Chondrocyte (in vitro differentiated cells): ENCODE measurements around the gene LIPH. TPM values are rescaled to one million over a fixed set of nuclear protein-coding genes. Genes with fewer than 3 reads are reported as not detected.

Experiments used
- DNase-seq: peaks from one replicate; pipeline ENCODE4 v3.0.0; 2021; ENCODE audit warnings: mixed read lengths, low spot score
- H3K27ac Mint-ChIP-seq: one replicate; pipeline ENCODE4 v1.8.0; 2021; ENCODE audit warnings: mild to moderate bottlenecking, moderate library complexity, mixed read lengths; ENCODE audit not compliant: unreplicated experiment
- H3K27me3 Mint-ChIP-seq: 2 replicates; pipeline ENCODE4 v1.8.0; 2021; ENCODE audit warnings: low read depth, mixed read lengths
- H3K36me3 Mint-ChIP-seq: 2 replicates; pipeline ENCODE4 v1.8.0; 2021; ENCODE audit warnings: low read depth, mixed read lengths
- H3K4me1 Mint-ChIP-seq: 2 replicates; pipeline ENCODE4 v1.8.0; 2021; ENCODE audit warnings: low read depth, mild to moderate bottlenecking, mixed read lengths
- H3K4me3 Mint-ChIP-seq: one replicate; pipeline ENCODE4 v1.8.0; 2021; ENCODE audit warnings: mild to moderate bottlenecking, moderate library complexity, mixed read lengths; ENCODE audit not compliant: unreplicated experiment
- H3K9me3 Mint-ChIP-seq: 2 replicates; pipeline ENCODE4 v1.8.0; 2021; ENCODE audit warnings: low read depth, mixed read lengths
- CTCF ChIP-seq: fragments of 200-600 bp; sonication (generic); IDR thresholded peaks from 2 replicates; pipeline ENCODE4 v1.5.0; 2021; ENCODE audit warnings: antibody characterized with exemption, mild to moderate bottlenecking, moderate library complexity
- total RNA-seq: library from RNA; stranded (reverse); gene quantifications from 3 replicates; pipeline ENCODE4 v1.2.1, GENCODE V29; 2021

LIPH gene
- total RNA-seq, 1 donor from 2014 or later, result 0.40 TPM

GRCh38 chr3:185549122-185549521 lies 3.3 kb downstream of the LIPH start:
- H3K9me3 Mint-ChIP-seq, result no peaks in the 10 kb centered on the region
- H3K4me3 Mint-ChIP-seq, result no peak overlapping the region
- DNase-seq, result no peak
- H3K4me1 Mint-ChIP-seq, result peaks cover 22% of the 10 kb centered on the region
- peak overlapping the region; percentile 80 for H3K27ac Mint-ChIP-seq
- no peaks in the 10 kb centered on the region for H3K27me3 Mint-ChIP-seq
- H3K36me3 Mint-ChIP-seq, result no peaks in the 10 kb centered on the region
- TF ChIP-seq CTCF, result no peak

DNA sequence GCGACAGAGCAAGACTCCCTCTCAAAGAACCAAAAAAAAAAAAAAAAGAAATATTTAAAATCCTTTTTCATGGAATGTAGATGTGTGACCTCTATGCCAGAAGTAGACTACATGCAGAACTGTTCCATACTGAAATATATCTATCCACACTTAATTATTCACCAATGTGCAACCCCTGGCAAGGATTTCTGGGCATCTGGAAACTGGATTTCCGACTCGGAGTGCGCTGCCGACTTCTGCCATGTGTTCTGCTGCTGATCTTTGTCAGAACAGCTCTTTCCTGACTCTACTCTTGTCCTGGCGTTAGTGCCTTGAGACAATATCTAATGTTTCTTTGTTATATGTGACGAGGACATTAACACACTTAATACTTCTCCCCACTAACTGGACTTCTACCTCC lies 11.7 kb downstream of the LIPH start:
- Mint-ChIP-seq H3K4me3 (no peak overlapping the region), H3K9me3 (no peaks in the 10 kb centered on the region)

DNA sequence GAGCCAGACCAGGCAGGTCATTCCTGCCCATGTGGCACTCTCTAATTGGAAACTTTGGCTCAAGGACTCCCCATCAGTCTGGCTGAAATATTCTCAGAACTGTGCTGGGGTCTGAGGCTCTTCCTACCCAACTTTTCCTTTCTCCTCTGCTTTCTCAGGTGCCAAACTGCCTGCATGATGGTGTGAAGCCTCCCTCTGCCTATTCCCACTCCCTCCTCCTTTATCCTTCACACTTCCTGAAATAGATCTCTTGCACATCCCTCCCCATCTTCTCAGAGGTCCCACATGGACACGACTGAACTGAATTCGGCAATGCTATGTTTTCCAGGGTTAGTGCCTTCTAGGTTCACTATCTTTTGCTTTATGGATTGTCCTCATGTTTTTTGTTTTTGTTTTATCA lies 12.5 kb downstream of the LIPH start:
- TF ChIP-seq CTCF, result no peak
- no peaks in the 10 kb centered on the region for H3K27me3 Mint-ChIP-seq
- peaks cover 7% of the 10 kb centered on the region for H3K4me1 Mint-ChIP-seq
- no peak overlapping the region for H3K27ac Mint-ChIP-seq
- no peaks in the 10 kb centered on the region for H3K36me3 Mint-ChIP-seq
- H3K9me3 Mint-ChIP-seq, result no peaks in the 10 kb centered on the region
- H3K4me3 Mint-ChIP-seq, result no peak overlapping the region
- DNase-seq, result no peak

More for the DNA sequence above, 11.7 kb downstream of the LIPH start:
- H3K27ac Mint-ChIP-seq, result no peak overlapping the region
- no peak for TF ChIP-seq CTCF
- no peaks in the 10 kb centered on the region for H3K36me3 Mint-ChIP-seq
- H3K27me3 Mint-ChIP-seq, result no peaks in the 10 kb centered on the region
- peaks cover 7% of the 10 kb centered on the region for H3K4me1 Mint-ChIP-seq
- no peak for DNase-seq

DNA sequence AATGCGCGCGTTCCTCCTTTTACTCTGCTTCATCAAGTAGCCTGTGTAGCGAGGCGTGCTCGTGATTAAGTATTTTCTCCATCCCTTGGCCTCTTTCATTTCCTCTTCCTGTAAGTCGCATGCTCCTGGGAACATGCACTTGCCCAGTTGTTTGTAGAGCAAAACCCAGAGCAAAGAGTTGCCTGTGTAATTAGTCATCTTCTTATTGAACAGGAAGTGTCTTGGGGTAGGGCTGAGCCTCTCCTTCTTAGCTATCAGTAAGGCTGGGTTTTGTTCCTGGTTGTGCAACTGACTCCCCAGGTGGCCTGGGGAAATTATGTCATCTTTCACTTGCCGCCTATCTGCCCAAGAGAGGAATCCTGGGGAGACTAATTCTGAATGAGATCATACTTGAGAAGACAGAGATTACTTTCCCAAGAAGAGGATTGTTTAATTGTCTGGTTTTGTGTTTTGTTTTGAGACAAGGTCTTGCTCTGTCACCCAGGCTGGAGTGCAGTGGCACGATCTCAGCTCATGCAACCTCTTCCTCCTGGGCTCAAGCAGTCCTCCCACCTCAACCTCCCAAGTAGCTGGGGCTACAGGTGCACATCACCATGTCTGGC lies 14.9 kb downstream of the LIPH start:
- Mint-ChIP-seq H3K27ac (peak overlapping the region; percentile 67), H3K4me3 (no peak overlapping the region), H3K27me3 (no peaks in the 10 kb centered on the region), H3K4me1 (peaks cover 7% of the 10 kb centered on the region), H3K9me3 (no peaks in the 10 kb centered on the region), H3K36me3 (no peaks in the 10 kb centered on the region)
- DNase-seq, result no peak
- TF ChIP-seq CTCF, result no peak

DNA sequence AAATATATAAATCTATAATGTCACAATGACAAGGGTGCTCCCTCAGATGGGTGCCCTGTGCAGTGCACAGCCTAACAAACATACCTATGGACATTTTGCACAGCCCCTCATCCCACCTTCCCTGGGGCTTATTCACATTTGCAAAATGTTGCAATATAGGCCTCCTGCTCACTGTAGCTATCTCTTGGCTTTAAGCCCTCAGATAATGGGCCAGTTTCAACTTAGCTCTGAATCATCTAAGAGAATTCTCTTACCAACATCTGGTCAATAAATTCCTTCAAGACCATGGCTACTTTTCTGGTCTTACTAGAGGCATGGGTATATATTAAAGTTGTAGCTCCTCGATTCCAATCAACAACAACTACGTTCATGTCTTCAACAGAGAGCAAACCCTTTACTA lies 17.9 kb downstream of the LIPH start:
- TF ChIP-seq CTCF, result no peak
- Mint-ChIP-seq H3K9me3 (no peaks in the 10 kb centered on the region), H3K36me3 (no peaks in the 10 kb centered on the region), H3K4me3 (no peak overlapping the region), H3K27ac (no peak overlapping the region), H3K4me1 (peaks cover 7% of the 10 kb centered on the region), H3K27me3 (peaks cover 3% of the 10 kb centered on the region)
- no peak for DNase-seq
